ENCODE results near the gene CACTIN.

Gene CACTIN

DNA sequence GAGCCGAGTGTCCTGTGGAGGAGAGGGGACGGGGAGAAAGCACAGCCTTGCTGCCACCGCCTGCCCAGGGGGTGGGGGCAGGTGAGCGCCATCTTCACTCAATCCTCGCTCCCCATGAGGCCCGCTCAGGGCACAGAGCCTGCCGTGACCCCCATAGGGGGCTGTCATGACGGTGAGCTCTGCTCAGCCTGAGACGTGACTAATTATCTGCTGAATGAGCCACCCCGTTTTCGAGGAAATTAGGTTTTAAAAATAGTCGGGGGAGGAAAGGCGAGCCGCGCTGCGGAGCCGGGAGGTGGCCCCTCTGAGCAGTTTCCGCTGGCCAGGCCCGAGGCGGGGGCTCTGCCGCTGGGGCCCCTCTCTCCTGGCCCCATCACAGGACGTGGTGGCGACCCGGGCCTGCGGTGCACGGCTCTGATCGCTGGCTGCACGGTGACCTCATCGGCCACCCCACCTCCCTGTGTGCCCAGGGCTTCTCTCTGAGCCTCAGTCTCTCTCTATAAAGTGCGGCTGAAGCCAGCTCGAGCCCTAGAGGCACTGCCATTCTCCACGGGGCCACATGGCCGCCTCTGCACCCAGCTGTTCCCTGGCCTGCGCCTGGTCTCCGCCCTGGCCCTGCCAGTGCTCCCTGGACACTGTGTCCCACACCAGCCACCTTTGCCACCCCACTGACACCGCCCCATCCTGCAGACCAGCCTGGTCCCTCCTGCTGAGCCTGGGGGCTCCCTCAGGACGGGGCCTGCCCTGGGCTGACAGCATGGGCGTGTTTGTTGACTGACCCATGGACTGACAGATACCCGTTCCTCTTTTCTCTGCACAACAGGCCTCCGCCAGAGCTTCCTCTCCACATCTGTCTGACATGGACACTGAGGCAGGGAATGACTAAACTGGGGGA lies 45.3 kb upstream of the CACTIN start:
- no peak overlapping the region for H3K4me3 ChIP-seq (ENCODE audit: low read depth, low read length)
- TF ChIP-seq, protein P1, sequence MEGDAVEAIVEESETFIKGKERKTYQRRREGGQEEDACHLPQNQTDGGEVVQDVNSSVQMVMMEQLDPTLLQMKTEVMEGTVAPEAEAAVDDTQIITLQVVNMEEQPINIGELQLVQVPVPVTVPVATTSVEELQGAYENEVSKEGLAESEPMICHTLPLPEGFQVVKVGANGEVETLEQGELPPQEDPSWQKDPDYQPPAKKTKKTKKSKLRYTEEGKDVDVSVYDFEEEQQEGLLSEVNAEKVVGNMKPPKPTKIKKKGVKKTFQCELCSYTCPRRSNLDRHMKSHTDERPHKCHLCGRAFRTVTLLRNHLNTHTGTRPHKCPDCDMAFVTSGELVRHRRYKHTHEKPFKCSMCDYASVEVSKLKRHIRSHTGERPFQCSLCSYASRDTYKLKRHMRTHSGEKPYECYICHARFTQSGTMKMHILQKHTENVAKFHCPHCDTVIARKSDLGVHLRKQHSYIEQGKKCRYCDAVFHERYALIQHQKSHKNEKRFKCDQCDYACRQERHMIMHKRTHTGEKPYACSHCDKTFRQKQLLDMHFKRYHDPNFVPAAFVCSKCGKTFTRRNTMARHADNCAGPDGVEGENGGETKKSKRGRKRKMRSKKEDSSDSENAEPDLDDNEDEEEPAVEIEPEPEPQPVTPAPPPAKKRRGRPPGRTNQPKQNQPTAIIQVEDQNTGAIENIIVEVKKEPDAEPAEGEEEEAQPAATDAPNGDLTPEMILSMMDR (IDR thresholded peaks at IDR 0.05; ENCODE audit: low read depth, low read length, missing control alignments), result no peak
- DNase-seq (ENCODE audit: low read depth), result no peak

DNA sequence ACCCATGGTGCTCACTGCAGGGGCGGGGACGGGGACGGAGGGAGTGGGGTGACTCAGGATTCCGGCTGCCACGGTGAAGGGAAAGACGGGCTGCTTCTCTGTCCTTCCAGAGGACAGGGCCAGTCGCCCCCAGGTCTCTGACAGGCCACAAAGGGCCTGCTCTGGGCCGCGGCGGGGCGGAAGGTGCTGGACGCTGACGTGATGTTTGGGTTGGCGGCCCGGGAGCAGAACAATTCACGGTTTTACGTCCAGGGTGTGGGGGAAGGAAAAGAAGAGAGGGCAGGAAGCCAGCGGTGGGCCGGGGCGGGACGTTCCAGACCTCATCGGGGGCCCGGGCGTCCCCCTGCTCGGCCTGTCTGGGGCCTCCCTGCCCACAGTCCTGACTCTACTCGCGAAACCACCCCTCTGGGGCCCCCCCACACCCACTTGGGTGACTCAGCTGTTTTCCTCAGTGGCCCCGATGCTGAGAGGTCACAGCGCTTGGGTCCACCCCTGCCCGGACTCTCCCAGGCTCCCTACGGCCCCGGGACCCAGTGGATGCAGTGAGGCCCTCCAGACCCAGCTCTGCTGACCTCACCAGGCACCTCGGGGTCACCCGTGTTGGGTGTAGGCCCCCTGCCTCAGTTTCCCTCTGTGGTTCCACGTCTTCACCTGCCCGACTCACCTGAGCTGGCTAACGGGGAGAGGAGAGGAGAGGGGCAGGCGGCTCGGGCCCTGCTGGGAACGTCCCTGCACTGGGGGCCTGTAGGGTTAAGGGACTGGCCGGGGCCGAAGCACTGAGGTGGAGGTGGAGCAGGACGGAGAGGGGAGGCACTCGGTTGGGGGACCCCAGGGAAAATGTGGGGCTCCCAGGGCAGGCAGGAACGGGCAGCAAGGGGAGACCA lies 44.4 kb upstream of the CACTIN start:
- TF ChIP-seq, protein P1 (IDR thresholded peaks at IDR 0.05; ENCODE audit: low read depth, low read length, missing control alignments), result no peak
- no peak overlapping the region; the same call in 1 of the 2 replicates for H3K4me3 ChIP-seq (ENCODE audit: low read depth, low read length)
- no peak for DNase-seq (ENCODE audit: low read depth)

DNA sequence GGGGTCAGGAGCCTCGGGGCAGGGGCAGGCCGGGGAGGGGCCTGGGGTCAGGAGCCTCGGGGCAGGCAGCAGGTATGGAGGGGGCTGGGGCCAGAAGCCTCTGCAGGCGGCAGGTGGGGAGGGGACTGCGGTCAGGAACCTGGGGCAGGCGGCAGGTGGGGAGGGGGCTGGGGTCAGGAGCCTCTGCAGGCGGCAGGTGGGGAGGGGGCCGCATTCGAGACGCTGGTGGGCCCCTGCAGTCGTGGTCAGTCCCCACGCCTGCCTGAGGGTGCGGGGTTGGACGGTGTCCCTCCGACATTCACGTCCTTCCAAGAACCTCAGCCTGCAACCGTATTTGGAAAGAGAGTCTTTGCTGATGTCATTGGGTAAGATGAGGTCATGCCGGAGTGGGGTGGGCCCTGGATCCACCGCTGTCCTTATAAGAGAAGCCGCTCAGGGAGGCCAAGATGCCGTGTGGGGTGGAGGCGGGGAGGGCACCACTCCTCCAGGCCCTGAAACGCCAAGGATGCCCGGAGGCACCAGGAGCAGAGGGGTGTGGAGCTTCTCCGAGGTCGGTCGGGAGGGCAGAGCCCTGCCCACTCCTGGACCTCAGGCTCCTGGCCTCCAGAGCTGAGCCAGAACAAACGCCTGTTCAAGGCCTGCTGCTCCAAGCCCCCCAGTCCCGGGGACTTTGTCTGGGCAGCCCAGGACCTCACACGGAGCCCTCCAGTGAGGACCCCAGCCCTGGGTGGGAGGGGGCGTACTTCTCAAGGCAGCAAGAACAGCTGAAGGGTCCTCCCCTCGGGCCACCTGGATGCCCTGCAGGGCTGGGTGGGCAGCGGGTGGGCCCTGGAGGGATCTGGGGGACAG lies 43.6 kb upstream of the CACTIN start:
- no peak overlapping the region for H3K4me3 ChIP-seq (ENCODE audit: low read depth, low read length)
- no peak for DNase-seq (ENCODE audit: low read depth)
- TF ChIP-seq, protein P1 (IDR thresholded peaks at IDR 0.05; ENCODE audit: low read depth, low read length, missing control alignments), result no peak

DNA sequence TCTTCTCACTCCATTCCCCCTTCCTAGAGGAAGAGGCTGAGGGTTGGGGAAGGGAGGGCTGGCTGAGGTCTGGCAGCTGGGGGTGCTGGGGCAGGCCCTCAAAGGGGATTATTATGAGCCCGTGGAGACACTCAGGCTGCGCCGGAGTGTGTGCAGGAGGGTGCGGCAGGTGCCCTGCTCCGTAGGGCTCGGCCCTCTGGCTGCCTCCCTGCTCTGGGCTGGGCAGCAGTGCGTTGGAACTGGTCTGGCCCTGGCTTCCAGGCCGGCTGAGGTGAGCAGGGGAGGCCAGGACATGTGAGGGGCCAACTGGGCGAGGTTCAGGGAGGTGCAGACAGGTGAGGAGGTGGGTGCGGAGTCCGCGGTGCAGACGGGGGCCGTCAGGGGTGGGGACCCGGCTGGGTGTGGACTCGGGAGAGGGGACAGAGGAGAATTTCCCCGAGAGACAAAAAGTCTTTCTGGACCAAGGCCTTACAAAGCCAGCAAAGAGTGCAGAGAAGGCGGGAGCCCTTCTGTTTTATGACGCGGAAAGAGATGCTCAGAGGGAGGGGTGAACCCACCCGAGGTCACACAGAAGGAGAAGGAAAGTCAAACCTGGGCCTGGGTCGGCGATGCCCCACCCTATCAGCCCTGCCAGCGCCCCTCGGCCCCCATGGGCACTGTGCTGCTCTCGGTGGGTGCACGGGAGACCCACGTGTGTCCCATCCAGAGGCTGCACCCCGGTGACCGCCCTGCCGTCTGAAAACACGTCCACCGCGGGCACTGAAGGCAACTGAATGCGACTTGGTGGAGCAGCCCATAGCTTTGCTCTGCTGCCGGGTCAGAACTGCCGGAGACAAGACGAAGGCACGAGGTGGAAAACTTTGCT lies 42.7 kb upstream of the CACTIN start:
- TF ChIP-seq, protein P1 (IDR thresholded peaks at IDR 0.05; ENCODE audit: low read depth, low read length, missing control alignments), result no peak
- DNase-seq (ENCODE audit: low read depth), result no peak
- H3K4me3 ChIP-seq (ENCODE audit: low read depth, low read length), result no peak overlapping the region

DNA sequence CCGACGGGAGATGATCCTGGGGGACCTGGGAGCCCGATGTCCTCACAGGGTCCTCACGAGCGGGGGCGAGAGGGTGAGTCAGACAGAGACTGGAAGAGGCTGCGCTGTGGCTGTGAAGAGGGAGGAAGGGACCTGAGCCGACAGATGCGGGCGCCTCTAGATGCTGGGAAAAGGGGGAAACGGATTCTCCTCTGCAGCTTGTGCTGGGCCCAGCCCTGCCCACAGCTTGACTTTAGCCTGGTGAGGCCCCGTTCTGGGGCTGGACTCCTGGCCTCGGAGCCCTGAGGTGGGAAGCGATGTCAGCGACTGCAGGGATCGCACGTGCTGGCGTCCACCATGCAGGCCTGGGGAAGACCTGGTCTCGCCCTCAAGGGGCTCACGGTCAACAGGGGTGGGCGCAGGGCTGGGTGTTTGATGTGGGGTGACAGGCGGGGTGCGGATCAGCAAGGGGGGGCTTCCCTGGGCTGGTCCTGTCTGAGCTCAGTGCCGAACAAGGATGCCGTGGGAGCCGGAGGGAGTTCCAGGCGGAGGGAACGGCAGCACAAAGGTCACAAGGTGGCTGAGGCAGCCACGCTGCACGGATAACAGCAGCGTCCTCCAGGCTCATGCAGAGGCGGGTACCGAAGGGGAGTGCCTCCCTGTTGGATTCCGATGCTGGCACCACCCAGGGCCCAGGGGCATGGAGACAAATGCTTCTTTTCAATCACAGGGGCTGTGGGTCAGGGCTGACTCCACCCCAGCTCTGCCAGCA lies 41.9 kb upstream of the CACTIN start:
- TF ChIP-seq, protein P1 (IDR thresholded peaks at IDR 0.05; ENCODE audit: low read depth, low read length, missing control alignments), result no peak
- no peak overlapping the region for H3K4me3 ChIP-seq (ENCODE audit: low read depth, low read length)
- no peak for DNase-seq (ENCODE audit: low read depth)
